ENCODE data around the gene SCYL3. TPM values are rescaled to one million over a fixed set of nuclear protein-coding genes. Genes with fewer than 3 reads are reported as not detected.

SCYL3 gene
- total and polyA plus RNA-seq, 10 donors, result 4.4 to 16.0 (median 13.3) TPM

DNA sequence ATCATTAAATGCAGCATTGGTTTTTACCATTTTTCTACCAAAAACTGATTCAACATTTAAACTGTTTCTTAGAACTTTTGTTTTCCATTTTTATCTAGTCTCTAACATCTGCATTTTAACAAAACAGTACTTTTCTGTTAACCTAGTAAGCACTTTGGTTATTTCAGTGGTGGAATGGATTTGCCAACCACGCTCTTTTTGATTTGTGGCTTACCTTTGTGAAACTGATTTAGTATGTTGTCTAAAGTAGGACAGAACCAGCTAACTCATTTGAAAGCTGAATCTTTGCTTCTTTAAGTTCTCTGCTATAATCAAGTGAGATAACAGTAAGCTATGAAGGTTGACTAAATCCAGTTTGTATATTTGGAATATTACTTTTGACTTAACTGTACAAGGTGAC lies 57.5 kb downstream of the SCYL3 start:
- H3K4me1 ChIP-seq, result no peaks in the 10 kb centered on the region
- WGBS, 5 donors, result 93 to 100% (median 95%) methylated on average over 1 of the region's 1 CpG
- H3K27me3 ChIP-seq (replicated peaks in 1 of 7), result no peaks in the 10 kb centered on the region
- intact Hi-C loops (cut with DNase I; ENCODE audit: low total_unique reads), result no loop called here
- H3K27ac ChIP-seq, result no peak overlapping the region
- H3K36me3 ChIP-seq, result peaks cover 0 to 83% (median 26%) of the 10 kb centered on the region in 6 donors
- no peak overlapping the region for H3K4me3 ChIP-seq
- DNase-seq, result no peak
- TF ChIP-seq CTCF (IDR thresholded peaks at IDR 0.05 in 8 of 11, conservative IDR thresholded peaks at IDR 0.05 in 3 of 11) (no peak), POLR2A (IDR thresholded peaks at IDR 0.05) (no peak), POLR2AphosphoS5 (IDR thresholded peaks at IDR 0.05) (no peak)
- H3K9me3 ChIP-seq, result peaks cover 0 to 23% (median 17%) of the 10 kb centered on the region in 8 donors

DNA sequence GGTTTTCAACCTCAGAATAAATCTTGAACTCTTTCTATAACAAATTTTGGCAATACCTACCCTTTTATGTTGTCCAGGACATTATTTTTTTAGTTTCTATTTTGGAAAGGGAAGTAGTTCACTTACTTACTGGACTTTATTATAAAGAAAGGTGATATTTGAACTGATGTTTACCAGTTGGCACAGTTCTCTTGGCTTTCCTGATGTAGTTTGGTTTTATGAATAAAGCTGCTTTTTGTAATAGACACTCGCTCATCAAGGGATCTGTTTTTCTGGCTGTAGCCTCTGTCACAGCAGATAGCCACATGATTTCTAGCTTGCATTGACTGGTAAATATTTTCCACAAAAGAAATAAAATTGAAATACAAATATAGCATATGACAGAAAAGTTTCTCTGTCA lies 58.0 kb downstream of the SCYL3 start:
- H3K27me3 ChIP-seq (replicated peaks in 1 of 7), result no peaks in the 10 kb centered on the region
- no peak for DNase-seq
- no peak overlapping the region for H3K4me3 ChIP-seq
- H3K27ac ChIP-seq, result no peak overlapping the region
- intact Hi-C loops (cut with DNase I; ENCODE audit: low total_unique reads), result no loop called here
- peaks cover 0 to 21% (median 16%) of the 10 kb centered on the region in 8 donors for H3K9me3 ChIP-seq
- no peaks in the 10 kb centered on the region for H3K4me1 ChIP-seq
- peaks cover 0 to 83% (median 27%) of the 10 kb centered on the region in 6 donors for H3K36me3 ChIP-seq
- WGBS, 5 donors, result 94 to 98% (median 97%) methylated on average over 1 of the region's 1 CpG
- TF ChIP-seq POLR2A (IDR thresholded peaks at IDR 0.05), result no peak
- TF ChIP-seq POLR2AphosphoS5 (IDR thresholded peaks at IDR 0.05), result no peak
- TF ChIP-seq CTCF (IDR thresholded peaks at IDR 0.05 in 8 of 11, conservative IDR thresholded peaks at IDR 0.05 in 3 of 11), result no peak

DNA sequence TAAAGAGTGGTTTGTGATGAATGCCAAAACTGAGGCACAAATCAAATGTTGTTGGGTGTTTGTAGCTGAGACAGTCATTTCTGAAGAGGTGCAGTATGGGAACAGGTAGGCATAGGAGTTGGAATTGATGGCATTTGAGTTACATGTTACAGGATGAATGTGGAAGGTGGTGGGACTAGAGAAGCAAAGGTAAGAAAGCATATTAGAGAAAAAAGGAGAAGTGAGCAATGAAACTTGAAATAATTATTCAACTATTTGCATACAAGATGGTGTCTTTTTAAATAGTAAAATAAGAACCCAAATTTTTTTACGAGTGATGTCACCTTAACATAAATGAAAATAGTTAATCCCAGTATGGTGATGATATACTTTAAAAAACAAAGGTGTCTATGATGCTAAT lies 58.8 kb downstream of the SCYL3 start:
- Histone ChIP-seq H3K4me1 (no peaks in the 10 kb centered on the region), H3K9me3 (peaks cover 0 to 15% (median 12%) of the 10 kb centered on the region in 8 donors), H3K4me3 (no peak overlapping the region), H3K27me3 (replicated peaks in 1 of 7) (no peaks in the 10 kb centered on the region), H3K27ac (no peak overlapping the region), H3K36me3 (peaks cover 0 to 83% (median 27%) of the 10 kb centered on the region in 6 donors)
- no peak for TF ChIP-seq POLR2AphosphoS5 (IDR thresholded peaks at IDR 0.05)
- TF ChIP-seq POLR2A (IDR thresholded peaks at IDR 0.05), result no peak
- TF ChIP-seq CTCF (IDR thresholded peaks at IDR 0.05 in 8 of 11, conservative IDR thresholded peaks at IDR 0.05 in 3 of 11), result no peak
- DNase-seq, result no peak
- intact Hi-C loops (cut with DNase I; ENCODE audit: low total_unique reads), result no loop called here
- WGBS, 5 donors, result 94 to 100% (median 95%) methylated on average over 1 of the region's 1 CpG

DNA sequence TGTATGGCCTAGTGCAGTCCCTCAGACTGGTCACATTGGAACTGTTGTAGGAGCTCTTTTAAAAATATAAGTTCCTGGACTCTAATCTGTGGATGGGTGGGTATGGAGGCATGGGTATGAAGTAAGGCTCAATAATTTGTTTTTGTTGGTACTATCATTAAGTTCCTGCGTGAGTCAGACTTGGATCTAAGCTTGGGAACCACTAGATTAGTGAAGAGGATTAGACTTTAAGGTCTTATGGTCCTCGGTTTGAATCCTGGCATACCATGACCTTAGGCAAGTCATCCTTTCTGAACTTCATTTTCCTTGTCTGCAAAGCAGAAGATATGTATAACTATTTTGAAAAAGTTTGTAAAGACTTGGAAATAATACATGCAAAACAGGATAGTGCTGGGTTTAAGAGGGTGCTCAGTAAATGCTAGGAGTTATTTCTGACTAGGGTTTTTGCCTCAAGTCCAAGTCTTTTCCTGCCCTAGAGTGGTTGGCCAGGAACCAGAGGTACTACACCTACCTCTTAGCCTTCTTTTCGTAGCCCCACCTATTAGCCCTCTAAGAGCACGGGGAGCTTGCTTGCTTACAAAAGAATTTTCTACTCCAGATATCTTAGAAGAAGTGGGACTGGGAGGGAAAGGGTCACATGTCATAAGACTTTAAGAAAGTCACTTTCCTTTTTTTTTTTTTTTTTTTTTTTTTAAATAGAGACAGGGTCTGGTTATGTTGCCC lies 60.4 kb downstream of the SCYL3 start:
- Histone ChIP-seq H3K4me3 (no peak overlapping the region), H3K27me3 (replicated peaks in 1 of 7) (no peaks in the 10 kb centered on the region), H3K9me3 (peaks cover 0 to under 1% (median 0%) of the 10 kb centered on the region in 8 donors), H3K27ac (no peak overlapping the region), H3K4me1 (no peaks in the 10 kb centered on the region), H3K36me3 (peaks cover 0 to 83% (median 20%) of the 10 kb centered on the region in 6 donors)
- TF ChIP-seq POLR2AphosphoS5 (IDR thresholded peaks at IDR 0.05), result no peak
- TF ChIP-seq CTCF (IDR thresholded peaks at IDR 0.05 in 8 of 11, conservative IDR thresholded peaks at IDR 0.05 in 3 of 11), result no peak
- TF ChIP-seq POLR2A (IDR thresholded peaks at IDR 0.05), result no peak
- WGBS, 5 donors, result 67 to 97% (median 73%) methylated on average over 4 of the region's 4 CpGs
- intact Hi-C loops (cut with DNase I; ENCODE audit: low total_unique reads), result no loop called here
- DNase-seq, result no peak
